HG03460 (cell line): ENCODE measurements around the gene LY6G6F.

Experiments
- ATAC-seq: cut with Tn5 transposase; IDR thresholded peaks from one replicate; pipeline ENCODE4 v1.9.1; 2021; ENCODE audit not compliant: unreplicated experiment

LY6G6F gene

DNA sequence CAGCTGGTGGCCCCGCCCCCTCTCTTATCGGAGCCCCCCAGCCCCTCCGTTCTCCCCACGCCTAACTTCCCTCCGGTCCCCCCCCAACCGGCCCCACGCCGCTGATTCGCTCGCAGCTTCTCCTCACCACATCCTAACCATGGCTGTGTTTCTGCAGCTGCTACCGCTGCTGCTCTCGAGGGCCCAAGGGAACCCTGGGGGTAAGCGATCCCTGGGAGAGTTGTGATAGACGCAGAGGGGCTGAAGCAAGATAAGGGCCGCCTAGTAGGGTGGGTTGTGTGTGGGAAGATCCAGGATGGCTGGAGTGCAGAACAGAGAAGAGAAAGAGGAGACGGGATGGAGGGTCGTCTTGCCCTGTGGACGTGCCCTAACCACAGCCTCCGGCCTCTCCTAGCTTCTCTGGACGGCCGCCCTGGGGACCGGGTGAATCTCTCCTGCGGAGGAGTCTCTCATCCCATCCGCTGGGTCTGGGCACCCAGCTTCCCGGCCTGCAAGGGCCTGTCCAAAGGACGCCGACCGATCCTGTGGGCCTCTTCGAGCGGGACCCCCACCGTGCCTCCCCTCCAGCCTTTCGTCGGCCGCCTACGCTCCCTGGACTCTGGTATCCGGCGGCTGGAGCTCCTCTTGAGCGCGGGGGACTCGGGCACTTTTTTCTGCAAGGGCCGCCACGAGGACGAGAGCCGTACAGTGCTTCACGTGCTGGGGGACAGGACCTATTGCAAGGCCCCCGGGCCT is 16.7 kb downstream of the LY6G6F start, which contains the start of gene MPIG6B:
MPIG6B (plus strand) TSS at position 129 of the 735 bp plus-strand sequence; CDS start at position 140, 11 bp downstream.
- ATAC-seq = no peak

GRCh38 chr6:31723980-31724691 is 17.5 kb downstream of the LY6G6F start:
- ATAC-seq = no peak

GRCh38 chr6:31725502-31726350 is 19.1 kb downstream of the LY6G6F start:
- no peak for ATAC-seq

- peak; percentile 43 for ATAC-seq
Measured at GRCh38 chr6:31727034-31727716, 20.5 kb downstream of the LY6G6F start.

DNA sequence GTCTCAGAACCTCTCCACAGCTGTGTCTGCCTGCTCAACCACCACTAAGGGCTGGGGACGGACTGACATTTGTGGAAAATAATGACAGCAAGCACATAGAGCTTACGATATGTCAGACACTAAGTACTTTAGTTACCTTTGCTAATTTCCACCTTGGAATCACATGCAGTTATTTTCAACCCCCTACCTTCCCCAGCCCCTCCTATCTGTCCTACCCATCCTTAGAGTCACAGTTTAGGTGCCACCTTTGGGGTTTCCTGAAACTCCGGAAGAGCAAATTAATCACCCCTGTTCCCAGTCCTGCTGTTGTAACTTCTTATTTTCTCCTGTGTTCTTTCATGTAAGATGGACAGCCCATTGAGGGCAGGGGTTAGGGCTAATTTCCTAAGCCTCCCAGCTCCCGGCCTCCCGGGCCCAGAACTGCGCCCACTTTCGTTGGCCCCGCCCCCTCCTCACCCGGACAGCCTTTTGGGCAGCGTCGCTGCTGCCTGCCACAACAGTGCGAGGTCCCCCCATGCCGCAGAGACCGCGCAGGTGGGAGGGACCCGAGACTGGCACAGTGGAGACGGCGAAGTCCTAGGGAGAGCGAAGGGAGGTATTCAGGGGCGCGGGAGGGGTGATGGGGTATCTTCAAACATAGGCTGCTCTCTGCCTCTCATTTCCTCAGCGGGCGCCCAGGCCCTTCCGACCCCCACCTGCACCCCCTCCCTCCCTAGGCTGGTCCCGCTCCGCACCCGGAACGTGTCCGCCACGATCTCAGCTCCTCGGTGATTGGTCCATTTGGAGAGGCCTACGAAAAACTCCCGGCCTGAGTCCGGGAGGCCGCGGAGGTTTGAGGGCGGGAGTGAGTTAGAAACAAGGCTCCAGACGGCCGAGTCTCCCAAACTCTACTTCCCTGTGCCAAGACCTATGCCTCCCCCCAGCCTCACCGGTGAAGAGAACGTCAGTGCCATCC is 21.3 kb downstream of the LY6G6F start:
- no peak for ATAC-seq

DNA sequence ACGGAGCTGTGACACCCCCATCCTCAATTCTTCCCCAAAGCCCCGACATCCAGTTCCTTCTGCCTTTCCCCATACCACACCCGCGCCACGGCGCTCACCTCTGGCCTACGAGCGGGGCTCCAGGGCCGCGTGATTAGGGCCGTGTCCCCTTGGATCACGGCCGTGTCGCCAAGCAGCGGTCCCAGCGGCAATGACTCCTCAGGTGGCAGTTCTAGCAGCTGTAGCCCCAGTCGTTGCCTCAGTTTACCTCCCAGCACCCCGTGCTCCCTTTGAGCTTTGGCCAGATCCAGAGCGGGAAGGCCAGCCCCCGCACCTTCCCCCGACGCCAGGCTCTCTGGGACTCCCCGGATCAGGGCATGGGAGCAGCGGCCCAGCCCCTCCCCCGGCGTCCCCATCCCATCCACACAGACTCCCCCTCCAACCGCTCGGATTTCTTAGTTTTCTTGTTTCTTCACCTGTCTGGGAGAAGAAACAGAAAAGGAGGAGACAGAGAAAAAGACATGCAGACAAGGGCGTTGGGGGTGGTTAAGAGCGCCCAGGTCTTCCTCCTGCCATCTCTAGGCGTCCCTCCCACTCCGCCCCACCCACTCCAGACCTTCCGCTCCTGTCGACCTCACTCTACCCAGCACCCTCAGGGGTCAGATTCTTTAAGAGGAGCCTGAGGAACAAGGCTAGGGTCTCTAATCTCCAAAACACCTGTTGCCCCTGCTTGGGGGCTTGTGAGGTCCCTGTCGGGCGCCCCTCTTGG is 22.3 kb downstream of the LY6G6F start, which contains the start of gene DDAH2:
DDAH2 (minus strand) TSS at position 533 of the 748 bp plus-strand sequence; CDS start at position 395, 138 bp downstream.
- no peak for ATAC-seq

DNA sequence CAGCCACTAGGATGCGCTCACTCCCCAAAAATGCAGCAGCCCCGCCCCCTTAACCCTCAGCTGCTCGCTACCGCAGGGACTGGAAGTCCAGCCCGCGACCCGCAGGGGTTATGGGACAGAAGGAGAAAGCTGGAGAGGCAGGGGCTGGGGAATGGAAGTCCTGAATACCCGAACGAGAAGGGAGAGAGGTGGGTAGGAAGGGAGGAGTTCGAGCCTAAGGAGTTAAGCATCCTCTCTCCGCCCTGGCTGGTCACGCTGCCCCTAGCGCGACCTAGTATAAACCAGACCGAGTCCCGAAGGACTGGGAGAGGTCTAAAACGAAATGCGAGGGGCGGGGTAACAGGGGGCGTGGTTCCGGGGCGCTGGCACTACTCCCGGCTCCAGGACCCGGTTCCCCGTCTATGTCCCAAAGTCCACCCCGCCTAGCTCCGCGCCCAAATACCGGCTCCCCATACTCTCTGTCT is 22.9 kb downstream of the LY6G6F start:
- peak; percentile 41 for ATAC-seq

DNA sequence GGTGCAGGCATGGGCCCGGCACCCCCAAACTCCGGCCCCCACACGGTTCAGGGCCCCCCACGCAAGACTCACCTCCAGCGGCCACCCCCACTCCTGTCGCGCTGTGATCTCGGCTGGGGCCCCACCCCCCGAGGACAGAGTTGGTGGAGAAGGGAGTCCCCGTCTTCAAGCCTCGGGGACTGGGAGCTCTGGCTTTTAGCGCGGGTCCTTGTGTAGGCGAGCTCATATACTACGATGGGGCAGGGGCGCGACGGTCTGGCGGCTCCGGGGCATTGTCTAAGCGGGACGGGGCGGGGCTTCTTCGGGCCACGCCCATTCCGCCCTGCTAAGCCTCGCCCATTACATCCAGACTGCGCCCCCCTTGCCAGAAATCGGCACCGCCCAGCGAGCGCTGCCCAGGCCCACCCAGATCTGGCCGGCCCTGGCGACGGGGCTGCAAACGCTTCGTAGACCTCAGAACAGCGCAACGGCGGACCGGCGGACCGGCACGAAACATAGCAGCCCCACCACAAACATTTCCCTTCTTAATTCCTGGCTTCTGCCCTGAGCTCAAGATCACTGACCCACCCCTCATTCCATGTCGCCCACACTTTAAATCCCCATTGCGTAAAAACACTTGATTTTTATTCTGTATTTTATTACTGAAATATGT is 23.4 kb downstream of the LY6G6F start:
- ATAC-seq = peak; percentile 36

DNA sequence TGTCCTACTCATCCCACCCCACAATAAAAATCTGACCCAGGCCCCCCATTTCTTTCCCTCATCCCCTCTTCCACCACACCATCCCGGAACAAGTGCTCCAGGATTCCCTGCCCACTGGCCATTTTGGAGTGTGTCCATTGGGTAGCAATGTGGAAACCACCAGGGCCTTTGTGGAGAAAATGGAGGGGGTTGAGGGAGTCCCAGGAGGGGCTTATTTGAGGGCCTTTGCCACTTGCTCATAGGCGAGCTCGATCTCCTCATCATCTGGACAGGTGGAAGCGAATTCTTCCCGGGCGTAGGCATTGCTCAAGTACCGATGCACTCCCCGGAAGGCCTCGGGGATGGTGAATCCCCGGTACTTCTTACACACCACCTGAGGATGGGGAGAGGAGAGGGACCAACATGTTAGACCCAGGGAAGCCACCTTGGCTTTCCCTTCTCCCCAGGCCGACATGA is 24.0 kb downstream of the LY6G6F start:
- no peak for ATAC-seq

DNA sequence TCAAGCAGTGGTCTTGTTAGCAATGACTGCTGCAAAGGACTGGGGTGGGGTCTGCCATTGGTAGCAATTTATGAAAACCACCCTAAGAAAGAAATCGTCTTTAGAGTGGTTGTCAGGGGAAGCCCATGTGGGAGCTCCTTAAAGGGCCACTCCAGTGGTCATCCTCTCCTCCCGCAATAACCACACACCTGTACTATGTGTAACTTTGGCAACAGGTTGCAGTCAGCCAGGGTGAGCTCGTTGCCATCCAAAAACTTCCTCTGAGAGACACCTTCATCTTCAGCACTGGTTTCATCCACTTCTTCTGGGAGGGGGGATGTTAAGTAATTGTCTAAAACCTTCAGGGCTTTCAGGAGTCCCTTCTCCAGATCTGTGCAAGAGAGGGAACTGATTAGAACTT is 25.4 kb downstream of the LY6G6F start:
- no peak for ATAC-seq

DNA sequence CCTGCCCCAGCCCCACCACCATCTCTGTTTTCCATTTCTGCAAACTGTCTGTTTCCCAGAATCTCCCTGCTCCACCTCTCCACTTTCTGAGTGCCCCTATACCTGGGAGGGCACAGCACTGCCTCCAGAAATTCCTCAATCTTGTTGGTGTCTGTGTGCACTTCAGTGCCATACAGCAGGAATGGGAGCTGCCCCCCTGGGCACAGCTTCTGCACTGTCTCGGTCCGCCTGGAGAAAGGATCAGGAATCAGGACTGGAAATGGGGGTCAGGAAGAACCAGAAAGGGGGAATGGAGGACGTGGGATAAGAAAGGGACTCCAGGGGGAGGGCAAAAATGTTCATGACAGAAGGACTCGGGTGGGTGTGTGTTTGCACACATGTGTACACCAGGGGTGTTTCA is 27.1 kb downstream of the LY6G6F start:
- no peak for ATAC-seq

DNA sequence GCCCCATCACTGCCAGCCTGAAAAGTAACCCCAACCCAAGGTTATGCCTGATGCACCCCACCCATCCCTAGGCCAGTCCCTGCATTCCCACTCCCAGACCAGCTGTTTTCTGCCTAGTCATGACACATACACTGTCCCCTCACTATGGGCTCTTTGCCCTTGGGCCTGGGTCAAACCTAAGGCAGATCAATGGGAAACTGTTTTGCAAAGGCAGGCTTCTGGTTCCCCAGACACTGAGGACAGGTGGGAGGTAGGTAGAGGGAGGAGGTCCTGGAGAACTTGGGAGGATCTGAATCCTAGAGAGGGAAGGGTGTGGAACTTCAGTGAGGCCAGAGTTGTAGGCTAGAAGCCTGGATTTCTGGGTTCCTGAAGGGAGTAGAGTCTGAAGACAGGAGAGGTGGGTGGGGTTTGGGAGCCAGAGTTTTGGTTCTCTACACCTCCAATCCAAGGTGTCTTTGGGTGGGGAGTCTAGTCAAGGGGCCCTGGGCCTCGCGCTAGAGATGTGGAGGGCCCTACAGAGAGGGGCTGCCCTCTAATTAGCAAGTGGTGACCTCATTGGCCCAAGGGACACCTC is 27.7 kb downstream of the LY6G6F start:
- ATAC-seq = no peak

- peak; percentile 24 for ATAC-seq
Measured at GRCh38 chr6:31734821-31735406, 28.2 kb downstream of the LY6G6F start.

- ATAC-seq = peak; percentile 28
Measured at GRCh38 chr6:31736021-31736767, 29.5 kb downstream of the LY6G6F start, which contains the start of gene CLIC1. CLIC1 (minus strand) TSS chr6:31736530; CDS start chr6:31736300, 230 bp downstream.

- ATAC-seq = no peak
Measured at GRCh38 chr6:31736768-31737314, 30.2 kb downstream of the LY6G6F start.

DNA sequence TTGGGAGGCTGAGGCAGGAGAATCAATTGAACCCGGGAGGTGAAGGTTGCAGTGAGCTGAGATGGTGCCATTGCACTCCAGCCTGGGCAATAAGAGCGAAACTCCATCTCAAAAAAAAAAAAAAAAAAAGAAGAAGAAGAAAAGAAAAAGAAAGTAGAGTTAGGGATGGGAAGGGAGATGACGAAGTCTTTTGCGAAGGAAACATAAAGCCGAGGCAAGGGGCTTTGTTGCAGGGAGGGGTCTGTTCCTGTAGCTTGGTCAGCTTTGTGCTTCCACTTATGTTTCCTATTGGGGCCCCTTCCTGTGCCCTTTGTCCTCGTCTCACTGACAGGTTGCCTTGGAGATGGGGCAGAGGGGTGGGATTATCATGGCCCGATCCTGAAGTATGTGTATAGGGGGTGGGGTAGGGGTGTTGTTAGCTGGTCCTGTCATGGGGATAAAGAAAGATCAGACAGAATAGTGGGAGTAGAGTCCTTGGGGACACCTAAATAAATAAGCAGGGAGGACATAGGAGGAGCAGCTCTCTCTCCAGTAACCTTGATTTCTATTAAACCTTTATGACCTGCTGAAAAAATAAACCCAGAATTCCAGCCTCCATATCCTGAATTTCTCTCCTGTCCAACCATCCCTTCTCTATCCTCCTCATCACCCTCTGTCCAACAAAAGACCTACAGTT is 30.8 kb downstream of the LY6G6F start:
- ATAC-seq = no peak
